SH-SY5Y (cell line): ENCODE results near the gene PLOD2.

Experiments
- GATA2 ChIP-seq: IDR thresholded peaks from 2 replicates; pipeline ENCODE4 v1.6.1; 2011; ENCODE audit warnings: mild to moderate bottlenecking, low read depth, low read length
- GATA3 ChIP-seq: IDR thresholded peaks from 2 replicates; pipeline ENCODE4 v1.6.1; 2011; ENCODE audit warnings: low read depth, mild to moderate bottlenecking, low read length, moderate library complexity

- TF ChIP-seq GATA2, result no peak
- no peak for TF ChIP-seq GATA3
Measured at GRCh38 chr3:146180376-146180775, 19.4 kb upstream of the PLOD2 start.
